Naive B cell (primary cell): Measurements from ENCODE around the gene FKBP5. TPM values are rescaled to one million over a fixed set of nuclear protein-coding genes. Genes with fewer than 3 reads are reported as not detected.
"Not testable (repeated sequence)": the region's sequence is repeated elsewhere in the genome, so short reads cannot be mapped to it uniquely, and the experiment has no call there.

Experiments used
- ATAC-seq, 2 donors: fragments of 150-1000 bp; cut with Tn5 transposase; 2 replicates each; pipeline ENCODE4 v1.10.0; 2021; ENCODE audit warnings: low read depth in 2 of 2, mild to moderate bottlenecking in 2 of 2, moderate library complexity in 2 of 2
- DNase-seq: peaks from one replicate; pipeline ENCODE4 v3.0.0; 2022
- H3K27ac Mint-ChIP-seq, 6 donors: one replicate each; pipeline ENCODE4 v1.8.0; 2020 to 2022; ENCODE audit warnings: mild to moderate bottlenecking in 6 of 6, mixed read lengths in 6 of 6, moderate library complexity in 5 of 6, inconsistent platforms in 2 of 6
- H3K27me3 Mint-ChIP-seq, 3 donors: one replicate each; pipeline ENCODE4 v1.8.0; 2021 to 2022; ENCODE audit warnings: mixed read lengths in 3 of 3, mild to moderate bottlenecking in 1 of 3
- H3K36me3 Mint-ChIP-seq, 2 donors: one replicate each; pipeline ENCODE4 v1.8.0; 2020 to 2022; ENCODE audit warnings: mixed read lengths in 2 of 2, inconsistent platforms in 1 of 2, mild to moderate bottlenecking in 1 of 2
- H3K4me1 Mint-ChIP-seq, 3 donors: one replicate each; pipeline ENCODE4 v1.8.0; 2020 to 2022; ENCODE audit warnings: mixed read lengths in 3 of 3, inconsistent platforms in 1 of 3, mild to moderate bottlenecking in 1 of 3, moderate library complexity in 1 of 3
- H3K4me3 Mint-ChIP-seq, 8 donors: one replicate each; pipeline ENCODE4 v1.8.0; 2020 to 2022; ENCODE audit warnings: mild to moderate bottlenecking in 8 of 8, mixed read lengths in 8 of 8, moderate library complexity in 8 of 8, inconsistent platforms in 2 of 8
- H3K9me3 Mint-ChIP-seq, 7 donors: one replicate each; pipeline ENCODE4 v1.8.0; 2020 to 2022; ENCODE audit warnings: mixed read lengths in 7 of 7, mild to moderate bottlenecking in 5 of 7, inconsistent platforms in 2 of 7, moderate library complexity in 1 of 7
- polyA plus RNA-seq, 6 donors: library from polyadenylated mRNA; unstranded; fragments of 300-500 nt; fragmentation: Illumina TruSeq; gene quantifications; one replicate each; pipeline ENCODE4 v1.2.3, GENCODE V29; 2021; ENCODE audit warnings: low read depth in 6 of 6

The FKBP5 gene
- polyA plus RNA-seq, 6 donors from 2014 or later = 6.7 to 80.8 (median 15.1) TPM

GRCh38 chr6:35678021-35678654 is 10.6 kb downstream of the FKBP5 start:
- Mint-ChIP-seq H3K36me3 (no peaks in the 10 kb centered on the region), H3K9me3 (no peaks in the 10 kb centered on the region)

GRCh38 chr6:35677456-35677855 is 11.3 kb downstream of the FKBP5 start:
- Mint-ChIP-seq H3K4me1 (peaks cover 2 to 20% (median 4%) of the 10 kb centered on the region in 3 donors), H3K36me3 (no peaks in the 10 kb centered on the region), H3K4me3 (no peak overlapping the region), H3K9me3 (no peaks in the 10 kb centered on the region), H3K27me3 (no peaks in the 10 kb centered on the region), H3K27ac (peak overlapping the region in 1 of 6 donors; percentile 0)
- ATAC-seq (no peak), DNase-seq (no peak)

More at GRCh38 chr6:35678021-35678654, 10.6 kb downstream of the FKBP5 start:
- Mint-ChIP-seq H3K27ac (peak overlapping the region in 2 of 6 donors; percentile 0 to 1), H3K4me1 (peaks cover 4 to 13% (median 5%) of the 10 kb centered on the region in 3 donors), H3K4me3 (no peak overlapping the region), H3K27me3 (no peaks in the 10 kb centered on the region)
- no peak for DNase-seq
- ATAC-seq = no peak

DNA sequence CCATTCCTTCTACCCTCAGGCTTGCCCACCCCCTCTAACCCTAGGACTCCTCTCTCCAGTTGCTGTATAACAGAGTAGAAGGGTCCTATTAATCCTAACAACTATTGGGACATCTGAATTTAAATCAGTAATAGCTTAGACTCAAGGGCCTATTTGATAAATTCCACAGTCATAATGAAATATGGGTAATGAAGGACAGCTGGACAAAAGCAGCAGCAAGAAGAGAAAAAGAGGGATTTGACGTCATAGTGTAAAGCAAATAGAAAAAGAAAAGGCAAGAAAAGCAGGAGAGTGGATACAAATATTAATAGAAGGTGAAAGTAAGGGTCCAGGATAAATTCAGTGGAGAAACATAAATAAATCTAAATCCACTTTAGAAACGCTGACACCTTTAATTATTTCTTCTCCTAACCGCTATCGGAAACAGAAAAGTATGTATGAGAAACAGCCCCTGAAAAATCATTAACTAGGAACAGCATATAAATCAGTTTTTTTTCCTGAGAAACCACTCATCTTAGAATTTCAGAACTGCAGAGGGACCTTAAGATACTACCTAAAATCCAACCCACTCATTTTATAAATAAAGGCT is 12.8 kb downstream of the FKBP5 start:
- H3K27me3 Mint-ChIP-seq = no peaks in the 10 kb centered on the region
- H3K9me3 Mint-ChIP-seq = no peaks in the 10 kb centered on the region
- no peak overlapping the region for H3K4me3 Mint-ChIP-seq
- no peak for DNase-seq
- ATAC-seq = no peak
- peaks cover 2 to 25% (median 4%) of the 10 kb centered on the region in 3 donors for H3K4me1 Mint-ChIP-seq
- H3K27ac Mint-ChIP-seq = no peak overlapping the region
- H3K36me3 Mint-ChIP-seq = no peaks in the 10 kb centered on the region

GRCh38 chr6:35674594-35674993 is 14.1 kb downstream of the FKBP5 start:
- no peaks in the 10 kb centered on the region for H3K9me3 Mint-ChIP-seq
- peaks cover 8 to 29% (median 8%) of the 10 kb centered on the region in 3 donors for H3K4me1 Mint-ChIP-seq
- DNase-seq = no peak
- peak overlapping the region in 3 of 6 donors; percentile 2 to 15 (median 14) for H3K27ac Mint-ChIP-seq
- no peaks in the 10 kb centered on the region for H3K27me3 Mint-ChIP-seq
- H3K36me3 Mint-ChIP-seq = no peaks in the 10 kb centered on the region
- no peak for ATAC-seq
- H3K4me3 Mint-ChIP-seq = no peak overlapping the region

GRCh38 chr6:35673755-35674154 is 15.0 kb downstream of the FKBP5 start:
- no peaks in the 10 kb centered on the region for H3K9me3 Mint-ChIP-seq
- no peak for DNase-seq
- no peaks in the 10 kb centered on the region for H3K36me3 Mint-ChIP-seq
- peaks cover 14 to 36% (median 15%) of the 10 kb centered on the region in 3 donors for H3K4me1 Mint-ChIP-seq
- H3K27me3 Mint-ChIP-seq = no peaks in the 10 kb centered on the region
- H3K27ac Mint-ChIP-seq = peak overlapping the region in 1 of 6 donors; percentile 44
- ATAC-seq = no peak
- H3K4me3 Mint-ChIP-seq = no peak overlapping the region

DNA sequence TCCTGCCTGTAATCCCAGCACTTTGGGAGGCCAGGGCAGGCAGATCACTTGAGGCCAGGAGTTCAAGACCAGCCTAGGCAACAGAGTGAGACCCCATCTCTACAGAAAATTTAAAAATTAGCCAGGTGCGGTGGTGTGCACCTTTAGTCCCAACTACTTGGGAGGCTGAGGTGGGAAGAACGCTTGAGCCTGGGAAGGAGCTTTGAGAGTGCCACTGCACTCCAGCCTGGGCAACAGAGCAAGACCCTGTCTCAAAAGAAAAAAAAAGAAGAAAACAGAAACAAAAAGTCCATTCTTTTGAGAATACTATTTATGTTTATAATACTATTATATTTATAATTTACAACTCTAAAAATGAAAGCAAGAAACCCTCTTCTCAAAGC is 15.4 kb downstream of the FKBP5 start:
- Mint-ChIP-seq H3K4me1 (peaks cover 15 to 37% (median 20%) of the 10 kb centered on the region in 3 donors), H3K4me3 (peak overlapping the region in 2 of 8 donors; percentile 6 to 33), H3K27ac (peak overlapping the region in 1 of 6 donors; percentile 38)
- H3K36me3 Mint-ChIP-seq, H3K9me3 Mint-ChIP-seq, DNase-seq, ATAC-seq, H3K27me3 Mint-ChIP-seq: not testable (repeated sequence)

GRCh38 chr6:35670453-35670852 is 18.3 kb downstream of the FKBP5 start:
- Mint-ChIP-seq H3K4me1 (peaks cover 18 to 40% (median 38%) of the 10 kb centered on the region in 3 donors), H3K27ac (peak overlapping the region in 1 of 6 donors; percentile 57)
- DNase-seq, H3K4me3 Mint-ChIP-seq, H3K9me3 Mint-ChIP-seq, H3K36me3 Mint-ChIP-seq, ATAC-seq, H3K27me3 Mint-ChIP-seq: not testable (repeated sequence)

DNA sequence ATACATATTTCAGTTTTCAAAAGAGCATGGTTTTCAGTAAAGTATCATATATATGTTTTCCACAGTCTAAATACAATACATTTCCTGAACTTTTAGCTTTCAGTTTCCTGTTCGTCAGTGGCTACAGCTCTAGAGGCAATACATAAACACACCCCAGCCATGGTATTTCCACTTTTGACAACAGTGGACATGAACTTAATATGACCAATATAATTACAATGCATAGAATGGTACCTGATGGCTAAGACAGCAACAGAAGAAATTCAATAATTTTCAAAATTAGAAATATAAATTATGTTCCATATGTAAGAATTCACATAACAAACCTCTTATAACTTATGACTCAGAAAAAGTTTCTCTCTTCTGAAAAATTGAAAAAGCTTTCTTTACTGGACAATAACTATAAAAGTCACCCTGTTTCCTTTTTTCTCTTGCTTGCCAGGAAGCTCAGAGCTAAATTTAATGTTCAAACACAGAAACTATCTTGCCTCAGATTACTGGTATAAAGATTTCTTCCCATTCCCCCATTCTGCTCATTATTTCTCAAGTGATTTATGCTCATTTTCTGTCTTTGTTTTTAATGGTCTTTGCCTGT is 19.2 kb downstream of the FKBP5 start:
- H3K4me3 Mint-ChIP-seq = peak overlapping the region; percentile 38 to 87 (median 74)
- ATAC-seq (peak; percentile 45 to 63), DNase-seq (no peak)
- H3K36me3 Mint-ChIP-seq = no peaks in the 10 kb centered on the region
- H3K27ac Mint-ChIP-seq = peak overlapping the region in 5 of 6 donors; percentile 35 to 80 (median 71)
- no peaks in the 10 kb centered on the region for H3K27me3 Mint-ChIP-seq
- no peaks in the 10 kb centered on the region for H3K9me3 Mint-ChIP-seq
- H3K4me1 Mint-ChIP-seq = peaks cover 18 to 40% (median 38%) of the 10 kb centered on the region in 3 donors

DNA sequence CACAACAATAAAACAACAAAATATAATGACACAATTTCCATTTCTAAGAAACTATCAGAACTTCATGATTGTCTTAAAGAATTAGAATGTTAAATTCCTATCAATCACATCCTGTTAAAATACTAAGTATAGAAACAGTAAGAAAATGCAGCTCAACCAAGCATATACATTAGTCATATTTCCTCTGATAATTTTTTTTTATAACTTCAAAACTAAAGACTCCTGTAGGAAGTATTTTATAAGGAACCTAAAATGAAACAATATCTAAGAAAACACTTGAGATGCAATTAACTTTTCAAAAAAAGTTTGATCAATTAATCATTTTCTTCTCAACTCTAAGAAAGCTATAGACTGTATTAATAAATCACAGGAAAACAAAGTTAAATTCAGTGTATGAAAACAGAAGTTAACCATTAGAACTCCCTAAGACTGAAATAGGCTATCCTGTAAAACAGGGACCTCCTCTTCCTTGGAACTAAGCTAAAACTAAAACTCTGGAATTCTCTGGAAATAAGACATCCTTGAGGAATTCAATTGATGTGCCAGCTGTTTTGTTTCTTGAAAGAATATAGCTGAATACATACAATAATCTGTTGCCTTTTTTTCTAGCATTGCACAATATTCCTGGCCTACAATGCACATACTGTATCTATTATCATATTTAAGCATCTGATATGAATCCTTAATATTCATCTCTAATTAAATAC is 19.8 kb downstream of the FKBP5 start:
- Mint-ChIP-seq H3K4me3 (peak overlapping the region; percentile 38 to 87 (median 74)), H3K4me1 (peaks cover 17 to 37% (median 36%) of the 10 kb centered on the region in 3 donors), H3K27me3 (no peaks in the 10 kb centered on the region), H3K36me3 (no peaks in the 10 kb centered on the region), H3K27ac (peak overlapping the region; percentile 35 to 80 (median 70)), H3K9me3 (no peaks in the 10 kb centered on the region)
- ATAC-seq (no peak), DNase-seq (no peak)

- H3K4me1 Mint-ChIP-seq = peaks cover 15 to 36% (median 32%) of the 10 kb centered on the region in 3 donors
- peak overlapping the region; percentile 44 to 93 (median 76) for H3K27ac Mint-ChIP-seq
- no peaks in the 10 kb centered on the region for H3K27me3 Mint-ChIP-seq
- H3K9me3 Mint-ChIP-seq = no peaks in the 10 kb centered on the region
- H3K36me3 Mint-ChIP-seq = no peaks in the 10 kb centered on the region
- DNase-seq (no peak), ATAC-seq (peak in 1 of 2 donors; percentile 18)
- peak overlapping the region; percentile 48 to 89 (median 70) for H3K4me3 Mint-ChIP-seq
Measured at GRCh38 chr6:35668096-35668495, 20.6 kb downstream of the FKBP5 start.

DNA sequence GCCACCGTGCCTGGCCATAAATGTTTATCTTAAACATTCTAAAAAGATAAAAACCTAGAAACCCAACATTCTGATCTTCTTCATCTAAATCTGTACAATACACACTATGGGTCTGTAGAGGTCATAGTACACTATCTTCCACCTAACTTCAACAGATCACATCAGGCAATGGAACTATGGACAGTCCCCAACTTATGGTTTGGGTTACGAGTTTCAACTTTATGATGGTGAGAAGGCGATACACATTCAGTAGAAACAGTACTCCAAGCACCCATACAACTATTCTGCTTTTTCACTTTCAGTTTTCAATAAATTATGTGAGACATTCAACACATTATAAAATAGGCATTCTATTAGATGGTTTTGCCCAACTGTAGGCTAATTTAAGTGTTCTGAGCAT is 23.1 kb downstream of the FKBP5 start:
- no peaks in the 10 kb centered on the region for H3K27me3 Mint-ChIP-seq
- DNase-seq (no peak), ATAC-seq (no peak)
- peaks cover 15 to 36% (median 20%) of the 10 kb centered on the region in 3 donors for H3K4me1 Mint-ChIP-seq
- H3K27ac Mint-ChIP-seq = no peak overlapping the region
- H3K36me3 Mint-ChIP-seq = no peaks in the 10 kb centered on the region
- no peaks in the 10 kb centered on the region for H3K9me3 Mint-ChIP-seq
- no peak overlapping the region for H3K4me3 Mint-ChIP-seq

- H3K4me1 Mint-ChIP-seq = peaks cover 14 to 34% (median 20%) of the 10 kb centered on the region in 3 donors
- H3K27ac Mint-ChIP-seq = no peak overlapping the region
- DNase-seq (no peak), ATAC-seq (no peak)
- no peaks in the 10 kb centered on the region for H3K9me3 Mint-ChIP-seq
- no peak overlapping the region for H3K4me3 Mint-ChIP-seq
- H3K36me3 Mint-ChIP-seq = no peaks in the 10 kb centered on the region
- no peaks in the 10 kb centered on the region for H3K27me3 Mint-ChIP-seq
Measured at GRCh38 chr6:35664945-35665344, 23.8 kb downstream of the FKBP5 start.

DNA sequence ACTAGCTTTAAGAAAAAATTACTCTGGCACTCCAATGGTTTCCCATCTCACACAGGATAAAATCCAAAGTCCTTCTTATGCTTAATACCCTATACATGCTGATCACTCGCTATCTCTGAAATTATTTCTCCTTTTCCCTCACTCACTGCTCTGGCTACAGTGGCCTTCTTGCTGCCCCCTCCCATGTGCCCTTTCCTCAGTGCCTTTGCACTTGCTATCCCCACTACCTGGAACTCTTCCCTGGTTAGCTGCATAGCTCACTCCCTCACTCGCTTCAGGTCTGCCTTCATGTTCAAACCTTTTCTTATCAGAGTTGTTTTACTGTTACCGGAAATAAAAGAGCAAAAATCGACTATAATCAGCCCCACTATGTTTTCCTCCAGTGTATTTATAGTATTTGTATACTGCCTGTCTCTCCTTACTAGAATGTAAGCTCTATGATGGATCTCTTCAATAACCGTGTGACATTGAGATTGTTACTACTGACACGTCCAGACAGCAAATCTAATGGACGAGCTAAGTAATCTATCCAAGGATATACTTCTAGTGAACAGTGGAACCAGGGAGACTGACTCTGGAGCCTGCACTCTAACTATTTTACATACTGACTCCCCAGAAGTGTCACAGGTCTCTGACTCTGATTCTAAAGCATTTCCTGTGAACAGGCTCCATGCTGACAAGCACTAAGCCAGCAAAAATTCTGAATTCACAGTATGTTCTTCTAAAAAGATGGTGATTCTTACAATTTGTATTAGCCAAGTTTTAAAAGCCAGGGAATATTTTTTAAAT is 25.1 kb downstream of the FKBP5 start:
- DNase-seq (no peak), ATAC-seq (peak; percentile 48 to 56)
- Mint-ChIP-seq H3K9me3 (no peaks in the 10 kb centered on the region), H3K36me3 (no peaks in the 10 kb centered on the region), H3K27me3 (no peaks in the 10 kb centered on the region), H3K4me1 (peaks cover 4 to 22% (median 9%) of the 10 kb centered on the region in 3 donors), H3K4me3 (no peak overlapping the region), H3K27ac (no peak overlapping the region)
